Gastroesophageal sphincter (tissue), 3 donors: ENCODE data around the gene SOD2.

Experiments used
- POLR2AphosphoS5 ChIP-seq: sonication (generic); formaldehyde crosslinking; IDR thresholded peaks from one replicate; pipeline ENCODE4 v1.6.1; 2017; ENCODE audit warnings: antibody characterized with exemption
- TF ChIP-seq, protein P1 (sequence below), 4 experiments: fragments of 200-600 bp in 2 of 4; fragments of 450-650 bp in 2 of 4; sonication (generic) in 1 of 4; IDR thresholded peaks; one replicate each; pipeline ENCODE4 v1.5.1; 2017 to 2019; ENCODE audit warnings: antibody characterized with exemption in 4 of 4, mild to moderate bottlenecking in 2 of 4, moderate library complexity in 2 of 4

- TF ChIP-seq, protein P1, sequence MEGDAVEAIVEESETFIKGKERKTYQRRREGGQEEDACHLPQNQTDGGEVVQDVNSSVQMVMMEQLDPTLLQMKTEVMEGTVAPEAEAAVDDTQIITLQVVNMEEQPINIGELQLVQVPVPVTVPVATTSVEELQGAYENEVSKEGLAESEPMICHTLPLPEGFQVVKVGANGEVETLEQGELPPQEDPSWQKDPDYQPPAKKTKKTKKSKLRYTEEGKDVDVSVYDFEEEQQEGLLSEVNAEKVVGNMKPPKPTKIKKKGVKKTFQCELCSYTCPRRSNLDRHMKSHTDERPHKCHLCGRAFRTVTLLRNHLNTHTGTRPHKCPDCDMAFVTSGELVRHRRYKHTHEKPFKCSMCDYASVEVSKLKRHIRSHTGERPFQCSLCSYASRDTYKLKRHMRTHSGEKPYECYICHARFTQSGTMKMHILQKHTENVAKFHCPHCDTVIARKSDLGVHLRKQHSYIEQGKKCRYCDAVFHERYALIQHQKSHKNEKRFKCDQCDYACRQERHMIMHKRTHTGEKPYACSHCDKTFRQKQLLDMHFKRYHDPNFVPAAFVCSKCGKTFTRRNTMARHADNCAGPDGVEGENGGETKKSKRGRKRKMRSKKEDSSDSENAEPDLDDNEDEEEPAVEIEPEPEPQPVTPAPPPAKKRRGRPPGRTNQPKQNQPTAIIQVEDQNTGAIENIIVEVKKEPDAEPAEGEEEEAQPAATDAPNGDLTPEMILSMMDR (IDR thresholded peaks at IDR 0.05): no peak
- TF ChIP-seq POLR2AphosphoS5: no peak
Observed at GRCh38 chr6:159665868-159666635, 27.0 kb downstream of the SOD2 start.
